HG03097 (cell line): Measurements from ENCODE around the gene TMEM248.
"Not testable (repeated sequence)": the region's sequence is repeated elsewhere in the genome, so short reads cannot be mapped to it uniquely, and the experiment has no call there.

Source experiments
- ATAC-seq: cut with Tn5 transposase; IDR thresholded peaks from one replicate; pipeline ENCODE4 v1.9.1; 2021; ENCODE audit not compliant: unreplicated experiment, low FRiP score

TMEM248 gene

DNA sequence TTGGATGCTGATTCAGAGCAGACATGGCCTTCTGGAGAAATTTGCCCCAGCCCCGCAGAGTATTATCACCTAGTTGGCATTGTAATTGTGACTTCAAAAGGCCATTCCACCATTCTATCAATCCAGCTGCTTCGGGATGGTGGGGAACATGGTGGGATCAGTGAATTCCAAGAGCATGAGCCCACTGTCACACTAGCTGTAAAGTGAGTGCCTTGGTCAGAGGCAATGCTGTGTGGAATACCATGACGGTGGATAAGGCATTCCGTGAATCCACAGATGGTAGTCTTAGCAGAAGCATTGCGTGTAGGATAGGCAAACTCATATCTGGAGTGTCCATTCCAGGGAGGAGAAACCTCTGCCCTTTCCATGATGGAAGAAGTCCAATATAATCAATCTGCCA lies 13.3 kb upstream of the TMEM248 start:
- ATAC-seq = no peak

- ATAC-seq = not testable (repeated sequence)
These were observed 12.4 kb upstream of the TMEM248 start for GRCh38 chr7:66908598-66908997.

DNA sequence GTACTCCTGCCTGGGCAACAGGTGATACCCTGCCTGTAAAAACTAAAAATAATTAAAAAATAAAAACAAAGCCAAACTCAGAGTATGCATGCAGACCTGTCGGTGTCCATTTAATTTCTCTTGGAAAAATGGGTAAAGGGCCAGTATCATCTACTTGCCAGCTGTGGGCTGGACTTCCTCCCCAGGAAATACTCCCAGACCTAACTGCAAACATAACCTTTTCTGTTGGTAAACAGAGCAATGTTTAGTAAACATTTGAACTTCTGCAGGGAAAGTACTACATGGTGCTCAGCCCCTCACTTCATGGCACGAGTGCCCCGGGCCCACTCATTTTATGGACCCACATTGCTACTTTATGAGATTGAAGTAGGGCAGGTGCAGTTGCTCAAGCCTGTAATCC lies 10.2 kb upstream of the TMEM248 start:
- ATAC-seq = no peak

DNA sequence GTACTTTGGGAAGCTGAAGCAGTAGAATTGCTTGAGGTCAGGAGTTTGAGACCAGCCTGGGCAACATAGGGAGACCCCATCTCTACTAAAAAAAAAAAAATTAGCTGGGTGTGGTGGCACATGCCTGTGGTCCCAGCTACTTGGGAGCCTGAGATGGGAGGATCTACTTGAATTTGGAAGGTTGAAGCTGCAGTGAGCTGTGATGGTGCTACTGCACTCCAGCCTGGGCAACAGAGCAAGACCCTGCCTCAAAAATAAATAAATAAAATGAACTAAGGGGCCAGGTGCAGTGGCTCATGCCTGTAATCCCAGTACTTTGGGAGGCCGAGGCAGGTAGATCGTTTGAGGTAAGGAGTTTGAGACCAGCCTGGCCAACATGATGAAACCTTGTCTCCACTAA lies 9.8 kb upstream of the TMEM248 start:
- not testable (repeated sequence) for ATAC-seq

GRCh38 chr7:66912195-66912594 lies 8.8 kb upstream of the TMEM248 start:
- no peak for ATAC-seq

- no peak for ATAC-seq
These were observed 7.6 kb upstream of the TMEM248 start for GRCh38 chr7:66913118-66914037.

DNA sequence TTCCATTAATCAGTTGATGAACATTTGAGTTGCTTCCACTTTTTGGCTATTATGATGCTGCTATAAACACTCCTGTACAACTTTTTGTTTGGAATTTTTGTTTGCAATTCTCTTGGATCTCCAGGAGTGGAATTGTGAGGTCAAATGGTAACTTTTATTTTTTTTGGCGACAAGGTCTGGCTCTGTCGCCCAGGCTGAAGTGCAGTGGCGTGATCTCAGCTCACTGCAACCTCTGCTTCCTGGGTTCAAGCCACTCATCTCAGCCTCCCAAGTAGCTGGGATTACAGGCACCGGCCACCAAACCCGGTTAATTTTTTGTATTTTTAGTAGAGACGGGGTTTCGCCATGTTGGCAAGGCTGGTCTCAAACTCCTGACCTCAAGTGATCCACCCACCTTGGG lies 3.1 kb upstream of the TMEM248 start:
- ATAC-seq = not testable (repeated sequence)

GRCh38 chr7:66919304-66919703 lies 1.7 kb upstream of the TMEM248 start:
- no peak for ATAC-seq

DNA sequence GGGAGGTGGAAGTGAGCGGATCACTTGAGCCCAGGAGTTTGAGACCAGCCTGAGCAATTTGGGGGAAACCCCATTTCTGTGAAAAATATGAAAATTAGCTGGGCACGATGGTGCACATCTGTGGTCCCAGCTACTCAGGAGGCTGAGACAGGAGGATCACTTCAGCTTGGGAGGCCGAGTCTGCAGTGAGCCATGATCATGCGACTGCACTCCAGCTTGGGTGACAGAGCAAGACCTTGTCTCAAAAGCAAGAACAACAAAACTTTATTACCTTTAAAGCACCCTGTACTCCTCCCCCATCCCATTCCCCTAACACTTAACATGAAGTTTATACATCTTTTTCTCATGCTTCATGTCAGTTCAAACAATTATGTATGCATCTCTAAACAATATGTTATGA lies 1.3 kb upstream of the TMEM248 start:
- no peak for ATAC-seq

- ATAC-seq = no peak
These were observed 769 bp upstream of the TMEM248 start for GRCh38 chr7:66920256-66920655.

GRCh38 chr7:66921396-66921917 lies 432 bp downstream of the TMEM248 start:
- no peak for ATAC-seq

- no peak for ATAC-seq
These were observed 977 bp downstream of the TMEM248 start for GRCh38 chr7:66921918-66922486.

GRCh38 chr7:66925255-66925654 lies 4.2 kb downstream of the TMEM248 start:
- no peak for ATAC-seq

GRCh38 chr7:66927348-66927948 lies 6.4 kb downstream of the TMEM248 start:
- ATAC-seq = no peak

DNA sequence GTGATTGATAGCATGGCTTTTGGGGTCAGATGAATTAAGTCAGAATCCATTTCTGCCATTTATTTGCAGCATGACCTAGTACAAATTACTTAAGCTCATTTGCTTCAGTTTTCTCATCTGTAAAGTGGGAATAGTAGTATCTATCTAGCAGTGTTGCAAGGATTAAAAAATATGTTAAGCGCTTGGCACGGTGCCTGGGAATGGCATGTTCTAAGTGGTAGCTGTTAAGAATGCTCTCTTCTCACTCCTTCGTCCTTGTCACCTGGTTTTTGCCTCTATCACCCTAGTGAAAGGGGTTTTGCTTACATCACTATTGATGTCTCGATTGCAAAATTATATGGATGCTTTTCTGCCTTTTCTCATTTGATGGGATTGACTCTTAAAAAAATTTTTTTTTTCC lies 7.4 kb downstream of the TMEM248 start:
- ATAC-seq = no peak

DNA sequence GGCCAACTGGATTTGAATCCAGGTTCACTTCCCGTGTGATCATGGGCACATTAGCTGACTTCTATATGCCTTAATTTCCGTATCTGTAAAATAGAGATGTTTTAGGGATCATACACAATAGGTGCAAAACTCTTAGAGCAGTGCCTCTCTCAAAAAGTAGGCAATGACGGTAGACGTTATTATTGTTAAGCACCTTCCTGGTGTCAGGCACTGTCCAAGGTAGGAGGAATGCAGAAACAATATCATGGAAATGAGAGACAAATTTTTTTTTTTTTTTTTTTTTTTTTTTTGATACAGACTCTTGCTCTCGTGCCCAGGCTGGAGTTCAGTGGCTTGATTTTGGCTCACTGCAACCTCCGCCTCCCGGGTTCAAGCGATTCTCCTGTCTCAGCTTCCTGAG lies 8.1 kb downstream of the TMEM248 start:
- ATAC-seq = no peak

GRCh38 chr7:66929935-66930334 lies 8.9 kb downstream of the TMEM248 start:
- ATAC-seq = no peak

GRCh38 chr7:66930341-66930740 lies 9.3 kb downstream of the TMEM248 start:
- ATAC-seq = no peak

DNA sequence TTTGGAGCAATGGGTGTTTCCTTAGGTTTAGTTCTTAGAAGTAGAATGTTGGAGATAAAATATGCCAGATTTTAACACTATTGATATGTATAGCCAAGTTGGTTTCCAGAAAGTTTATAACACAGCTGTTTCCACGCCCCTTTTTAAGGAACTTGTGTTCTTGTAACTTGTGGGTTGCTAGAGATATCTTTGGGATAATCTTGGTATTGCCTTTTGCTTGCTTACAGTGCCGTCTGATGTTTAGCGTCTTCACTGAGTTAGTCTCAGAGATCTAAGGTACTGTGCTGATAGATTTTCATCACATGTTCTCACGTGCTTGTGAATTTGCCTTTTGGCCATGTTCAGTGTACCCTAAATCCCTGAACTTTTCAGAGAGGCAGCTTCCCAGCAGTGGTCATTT lies 12.4 kb downstream of the TMEM248 start:
- ATAC-seq = no peak

DNA sequence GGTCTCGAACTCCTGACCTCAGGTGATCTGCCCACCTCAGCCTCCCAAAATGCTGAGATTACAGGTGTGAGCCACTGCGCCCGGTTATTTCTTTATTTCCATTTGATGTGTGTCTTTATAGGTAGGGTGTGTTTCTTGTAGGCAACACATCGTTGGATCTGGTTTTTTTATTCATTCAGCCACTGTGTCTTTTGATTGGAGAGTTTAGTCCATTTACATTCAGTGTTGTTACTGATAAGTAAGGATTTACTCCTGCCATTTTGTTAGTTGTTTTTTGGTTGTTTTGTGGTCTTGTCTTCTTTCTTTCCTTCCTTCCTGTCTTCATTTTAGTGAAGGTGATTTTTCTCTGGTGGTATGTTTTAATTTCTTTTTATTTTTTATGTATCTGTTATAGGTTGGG lies 16.9 kb downstream of the TMEM248 start:
- no peak for ATAC-seq

DNA sequence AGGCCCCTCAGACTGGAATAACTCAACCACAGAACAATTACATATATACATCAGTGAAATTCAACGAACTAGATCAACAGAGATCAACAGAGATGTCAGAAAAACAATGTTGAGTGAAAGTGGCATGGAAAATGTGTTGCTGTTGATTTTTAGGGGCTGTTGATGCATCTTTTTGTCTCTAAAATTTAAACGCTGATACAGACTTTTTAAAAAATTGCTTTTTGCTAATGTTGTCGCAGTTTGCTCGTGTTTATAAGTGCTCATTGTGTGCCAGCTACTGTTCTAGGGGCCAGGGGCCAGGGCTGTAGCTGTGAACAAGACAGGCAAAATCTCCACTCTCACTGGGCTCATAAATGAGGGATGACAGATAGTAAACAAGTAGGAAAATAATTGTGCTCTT lies 18.3 kb downstream of the TMEM248 start:
- ATAC-seq = no peak

- ATAC-seq = no peak
These were observed 25.5 kb downstream of the TMEM248 start for GRCh38 chr7:66946545-66946944.
